Gastroesophageal sphincter (tissue), 4 donors: ENCODE data around the gene GAREM1. TPM values are rescaled to one million over a fixed set of nuclear protein-coding genes. Genes with fewer than 3 reads are reported as not detected.
"Not testable (repeated sequence)": the region's sequence is repeated elsewhere in the genome, so short reads cannot be mapped to it uniquely, and the experiment has no call there.

Experiments used
- ATAC-seq: fragments of 150-250 bp; one replicate; pipeline ENCODE4 v1.9.1; 2016; ENCODE audit warnings: mild to moderate bottlenecking, moderate library complexity
- H3K27ac ChIP-seq, 4 donors: fragments of 200-600 bp; sonication (generic) in 3 of 4; 1 replicate in 3 of 4; 2 replicates in 1 of 4; pipeline ENCODE4 v1.5.1; 2016 to 2019
- H3K27me3 ChIP-seq: fragments of 200-600 bp; sonication (generic); one replicate; pipeline ENCODE4 v1.5.1; 2019
- H3K36me3 ChIP-seq, 2 donors: fragments of 200-600 bp; sonication (generic); one replicate each; pipeline ENCODE4 v1.5.1; 2019; ENCODE audit warnings: control low read depth in 1 of 2
- H3K4me1 ChIP-seq, 3 donors: fragments of 200-600 bp; sonication (generic); 1 replicate in 2 of 3; 2 replicates in 1 of 3; pipeline ENCODE4 v1.5.1; 2016 to 2019; ENCODE audit warnings: control low read depth in 2 of 3
- H3K4me3 ChIP-seq, 2 donors: fragments of 200-600 bp; sonication (generic); one replicate each; pipeline ENCODE4 v1.5.1; 2019; ENCODE audit warnings: mild to moderate bottlenecking in 1 of 2, moderate library complexity in 1 of 2
- H3K9me3 ChIP-seq, 3 donors: fragments of 200-600 bp; sonication (generic); one replicate each; pipeline ENCODE4 v1.5.1; 2017 to 2019; ENCODE audit warnings: control low read depth in 2 of 3
- EP300 ChIP-seq: sonication (generic); formaldehyde crosslinking; IDR thresholded peaks from one replicate; pipeline ENCODE4 v1.6.1; 2017; ENCODE audit warnings: antibody characterized with exemption, mild to moderate bottlenecking
- POLR2A ChIP-seq, 2 donors: fragments of 450-650 bp; IDR thresholded peaks; one replicate each; pipeline ENCODE4 v1.6.1; 2017; ENCODE audit warnings: antibody characterized with exemption in 2 of 2, mild to moderate bottlenecking in 2 of 2, moderate library complexity in 1 of 2
- POLR2AphosphoS5 ChIP-seq: sonication (generic); formaldehyde crosslinking; IDR thresholded peaks from one replicate; pipeline ENCODE4 v1.6.1; 2017; ENCODE audit warnings: antibody characterized with exemption
- WGBS, 2 donors: methylation state at CpG; one replicate each; pipeline ENCODE4 v1.1.5; 2018; ENCODE audit warnings: low coverage in 1 of 2; 5-methylcytosine and 5-hydroxymethylcytosine counted together
- total RNA-seq, 4 donors: library from RNA; depleted of rRNA; stranded (reverse); fragments of >200 nt; gene quantifications; one replicate each; pipeline ENCODE4 v1.1.0, GENCODE V29; 2016
- TF ChIP-seq, protein P1 (sequence below), 4 experiments: fragments of 200-600 bp in 2 of 4; fragments of 450-650 bp in 2 of 4; sonication (generic) in 1 of 4; IDR thresholded peaks; one replicate each; pipeline ENCODE4 v1.5.1; 2017 to 2019; ENCODE audit warnings: antibody characterized with exemption in 4 of 4, mild to moderate bottlenecking in 2 of 4, moderate library complexity in 2 of 4

The GAREM1 gene
- total RNA-seq, 4 donors from 2014 or later: 8.2 to 16.6 (median 12.3) TPM

DNA sequence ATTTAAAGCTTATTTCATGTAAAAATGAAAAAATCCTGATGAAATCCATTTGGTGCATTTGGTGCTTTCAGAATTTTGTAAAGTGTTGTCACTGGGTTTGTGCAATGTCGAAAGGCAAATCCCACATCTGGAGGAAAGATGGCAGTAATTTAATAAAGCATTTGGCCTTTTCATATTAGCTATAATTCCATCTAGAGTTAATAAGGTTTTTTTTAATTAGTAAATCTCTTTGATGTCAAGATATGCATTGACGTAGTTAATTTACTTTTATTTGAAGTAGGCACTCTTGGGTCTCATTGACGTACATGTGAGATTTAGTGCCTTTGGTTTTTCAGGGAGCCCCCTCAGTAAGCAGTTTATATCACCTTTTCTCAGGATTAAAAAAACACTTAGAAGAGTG, 12.3 kb upstream of the GAREM1 start:
- Histone ChIP-seq H3K27me3 (no peaks in the 10 kb centered on the region), H3K4me1 (no peaks in the 10 kb centered on the region), H3K36me3 (no peaks in the 10 kb centered on the region), H3K27ac (no peak overlapping the region), H3K4me3 (no peak overlapping the region), H3K9me3 (no peaks in the 10 kb centered on the region)
- 87 to 92% methylated on average over 3 of the region's 3 CpGs for WGBS, 2 donors
- no peak for TF ChIP-seq POLR2AphosphoS5
- no peak for TF ChIP-seq EP300
- TF ChIP-seq, protein P1, sequence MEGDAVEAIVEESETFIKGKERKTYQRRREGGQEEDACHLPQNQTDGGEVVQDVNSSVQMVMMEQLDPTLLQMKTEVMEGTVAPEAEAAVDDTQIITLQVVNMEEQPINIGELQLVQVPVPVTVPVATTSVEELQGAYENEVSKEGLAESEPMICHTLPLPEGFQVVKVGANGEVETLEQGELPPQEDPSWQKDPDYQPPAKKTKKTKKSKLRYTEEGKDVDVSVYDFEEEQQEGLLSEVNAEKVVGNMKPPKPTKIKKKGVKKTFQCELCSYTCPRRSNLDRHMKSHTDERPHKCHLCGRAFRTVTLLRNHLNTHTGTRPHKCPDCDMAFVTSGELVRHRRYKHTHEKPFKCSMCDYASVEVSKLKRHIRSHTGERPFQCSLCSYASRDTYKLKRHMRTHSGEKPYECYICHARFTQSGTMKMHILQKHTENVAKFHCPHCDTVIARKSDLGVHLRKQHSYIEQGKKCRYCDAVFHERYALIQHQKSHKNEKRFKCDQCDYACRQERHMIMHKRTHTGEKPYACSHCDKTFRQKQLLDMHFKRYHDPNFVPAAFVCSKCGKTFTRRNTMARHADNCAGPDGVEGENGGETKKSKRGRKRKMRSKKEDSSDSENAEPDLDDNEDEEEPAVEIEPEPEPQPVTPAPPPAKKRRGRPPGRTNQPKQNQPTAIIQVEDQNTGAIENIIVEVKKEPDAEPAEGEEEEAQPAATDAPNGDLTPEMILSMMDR (IDR thresholded peaks at IDR 0.05): no peak
- ATAC-seq: no peak

DNA sequence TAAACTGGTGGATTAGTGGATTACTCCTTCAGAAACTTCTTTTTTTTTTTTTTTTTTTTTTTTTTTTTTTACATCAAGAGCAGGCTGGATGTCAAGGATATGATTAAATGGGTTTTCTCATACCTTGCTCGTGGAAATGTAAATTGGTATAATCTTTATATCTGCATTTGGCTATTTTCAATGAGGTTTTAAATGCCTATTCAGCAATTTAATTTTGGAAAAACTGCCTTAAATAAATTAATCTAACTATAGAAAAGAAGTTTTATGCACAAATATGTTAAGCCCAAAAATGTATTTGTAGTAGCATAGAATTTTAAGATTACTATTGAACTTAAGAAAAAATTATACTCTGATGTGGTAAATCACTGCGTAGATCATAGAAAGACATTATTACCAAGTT, 11.4 kb upstream of the GAREM1 start:
- 84 to 91% methylated on average over 2 of the region's 2 CpGs for WGBS, 2 donors
- no peak overlapping the region for H3K27ac ChIP-seq
- TF ChIP-seq EP300: no peak
- H3K27me3 ChIP-seq: no peaks in the 10 kb centered on the region
- H3K9me3 ChIP-seq: no peaks in the 10 kb centered on the region
- ATAC-seq: no peak
- H3K4me1 ChIP-seq: no peaks in the 10 kb centered on the region
- H3K36me3 ChIP-seq: no peaks in the 10 kb centered on the region
- no peak overlapping the region for H3K4me3 ChIP-seq

DNA sequence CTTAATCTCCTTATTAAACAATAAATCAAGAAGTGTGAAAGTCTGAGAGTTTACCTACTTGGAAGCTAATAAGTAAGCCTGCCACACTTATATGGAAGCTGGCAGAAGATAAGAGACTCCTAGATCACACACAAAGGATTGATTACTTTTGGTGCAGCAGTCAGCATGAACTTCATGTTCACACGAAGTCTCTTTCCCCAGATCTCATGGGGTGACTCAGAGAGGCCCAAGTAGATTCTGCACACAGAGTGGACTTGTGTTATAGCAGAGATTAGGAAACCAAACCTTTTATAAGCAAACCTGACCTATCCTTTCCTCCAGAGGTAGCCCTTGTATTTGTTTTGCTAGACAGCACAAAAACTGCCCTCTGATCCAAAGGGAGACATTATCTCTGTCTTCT, 9.9 kb upstream of the GAREM1 start:
- no peak overlapping the region for H3K4me3 ChIP-seq
- H3K9me3 ChIP-seq: no peaks in the 10 kb centered on the region
- ATAC-seq: no peak
- no peak overlapping the region for H3K27ac ChIP-seq
- TF ChIP-seq, protein P1 (IDR thresholded peaks at IDR 0.05): no peak
- TF ChIP-seq EP300 (no peak), POLR2AphosphoS5 (no peak), POLR2A (IDR thresholded peaks at IDR 0.05) (no peak)
- H3K27me3 ChIP-seq: no peaks in the 10 kb centered on the region
- no peaks in the 10 kb centered on the region for H3K36me3 ChIP-seq
- no peaks in the 10 kb centered on the region for H3K4me1 ChIP-seq
- WGBS, 2 donors: 23 to 38% methylated on average over 1 of the region's 1 CpG

DNA sequence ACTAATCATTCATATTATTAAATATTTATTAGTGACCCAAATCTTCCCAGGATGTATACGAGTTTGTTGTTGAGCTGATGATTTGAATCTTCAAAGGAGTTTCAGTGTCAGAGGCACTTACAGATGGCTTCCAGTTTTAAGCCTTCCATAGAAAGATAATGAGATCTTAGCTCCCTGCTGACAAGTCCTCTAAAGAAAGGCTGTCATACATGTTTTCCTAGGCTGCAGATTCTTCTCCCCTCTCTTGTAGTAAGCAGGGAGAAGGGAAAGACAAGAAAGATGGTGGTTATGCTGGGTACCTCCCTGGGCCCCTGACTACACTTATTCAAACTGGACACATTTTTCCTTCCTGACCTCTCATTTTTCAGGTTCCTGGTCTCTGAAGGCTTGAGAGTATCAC, 8.1 kb upstream of the GAREM1 start:
- WGBS, 2 donors: 60 to 88% methylated on average over 1 of the region's 1 CpG
- Histone ChIP-seq H3K4me1 (no peaks in the 10 kb centered on the region), H3K4me3 (no peak overlapping the region), H3K27ac (no peak overlapping the region), H3K9me3 (no peaks in the 10 kb centered on the region), H3K27me3 (no peaks in the 10 kb centered on the region), H3K36me3 (no peaks in the 10 kb centered on the region)
- TF ChIP-seq, protein P1 (IDR thresholded peaks at IDR 0.05): no peak
- no peak for ATAC-seq

DNA sequence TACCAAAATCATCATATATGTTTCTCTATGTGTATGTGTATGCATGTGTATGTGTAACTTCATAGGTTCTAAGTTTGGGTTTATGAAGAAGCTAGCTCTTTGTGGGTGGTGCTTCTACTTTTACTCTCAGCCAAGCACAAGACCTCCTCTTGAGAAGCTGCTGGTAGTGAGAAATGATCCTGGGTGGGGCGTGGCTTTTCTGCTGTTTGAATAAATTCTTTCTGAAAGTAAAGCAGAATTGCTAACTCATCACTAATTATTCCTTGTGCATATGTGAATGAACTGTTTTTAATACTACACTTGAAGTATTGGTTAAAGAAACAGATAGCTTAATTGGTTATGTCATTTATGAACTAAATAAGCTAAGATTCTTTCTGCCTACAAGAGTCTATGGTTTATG, 7.6 kb upstream of the GAREM1 start:
- no peak for TF ChIP-seq POLR2AphosphoS5
- TF ChIP-seq POLR2A (IDR thresholded peaks at IDR 0.05): no peak
- TF ChIP-seq EP300: no peak
- TF ChIP-seq, protein P1 (IDR thresholded peaks at IDR 0.05): no peak
- 79 to 82% methylated on average over 1 of the region's 1 CpG for WGBS, 2 donors
- Histone ChIP-seq H3K27ac (no peak overlapping the region), H3K27me3 (no peaks in the 10 kb centered on the region), H3K4me3 (no peak overlapping the region), H3K9me3 (no peaks in the 10 kb centered on the region), H3K4me1 (no peaks in the 10 kb centered on the region), H3K36me3 (no peaks in the 10 kb centered on the region)
- no peak for ATAC-seq

DNA sequence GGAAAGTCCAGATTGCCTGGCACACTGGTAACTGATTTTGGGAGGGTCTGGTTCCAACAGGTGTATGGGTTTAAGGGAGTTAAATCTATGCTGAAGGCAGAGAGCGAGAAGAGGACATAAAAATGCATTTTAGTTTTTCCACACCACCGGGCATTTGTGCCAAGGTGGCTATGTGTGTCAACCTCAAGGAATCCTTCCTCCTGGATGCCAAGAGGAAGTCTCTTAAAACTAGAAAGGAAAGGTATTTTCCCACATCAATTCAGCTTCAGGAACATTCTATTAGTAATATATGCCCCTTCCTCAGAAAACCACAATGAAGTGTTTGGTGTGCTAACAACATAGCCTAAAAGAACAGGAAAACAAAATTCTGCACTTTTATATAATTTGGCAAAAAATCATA, 5.4 kb upstream of the GAREM1 start:
- WGBS, 2 donors: 68 to 75% methylated on average over 2 of the region's 2 CpGs
- TF ChIP-seq, protein P1 (IDR thresholded peaks at IDR 0.05): no peak
- TF ChIP-seq POLR2A (IDR thresholded peaks at IDR 0.05): no peak
- no peak for TF ChIP-seq EP300
- no peak for TF ChIP-seq POLR2AphosphoS5
- Histone ChIP-seq H3K4me3 (no peak overlapping the region), H3K4me1 (peaks cover 0 to 7% (median 3%) of the 10 kb centered on the region in 3 donors), H3K27ac (no peak overlapping the region), H3K9me3 (no peaks in the 10 kb centered on the region), H3K36me3 (no peaks in the 10 kb centered on the region), H3K27me3 (no peaks in the 10 kb centered on the region)
- ATAC-seq: no peak

DNA sequence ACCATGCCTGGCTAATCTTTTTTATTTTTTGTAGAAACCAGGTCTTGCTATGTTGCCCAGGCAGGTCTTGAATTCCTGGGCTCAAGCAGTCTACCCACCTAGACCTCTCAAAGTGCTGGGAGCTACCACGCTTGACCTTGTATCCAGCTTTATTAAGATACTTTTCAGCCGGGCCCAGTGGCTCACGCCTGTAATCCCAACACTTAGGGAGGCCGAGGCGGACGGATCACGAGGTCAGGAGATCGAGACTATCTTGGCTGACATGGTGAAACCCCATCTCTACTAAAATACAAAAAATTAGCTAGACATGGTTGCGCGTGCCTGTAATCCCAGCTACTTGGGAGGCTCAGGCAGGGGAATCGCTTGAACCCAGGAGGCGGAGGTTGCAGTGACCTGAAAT, 4.4 kb upstream of the GAREM1 start:
- WGBS, 2 donors: 75 to 100% methylated on average over 2 to 6 of the region's 12 CpGs

More for the DNA sequence above, 4.4 kb upstream of the GAREM1 start:
- H3K27ac ChIP-seq, ATAC-seq, H3K4me3 ChIP-seq, H3K27me3 ChIP-seq, H3K9me3 ChIP-seq, H3K4me1 ChIP-seq, H3K36me3 ChIP-seq: not testable (repeated sequence)
